HUES6 (cell line): Measurements from ENCODE around the gene UGT1A5.

Experiments used
- H3K27ac ChIP-seq: 2 replicates; pipeline ENCODE4 v1.7.0; 2013; ENCODE audit warnings: low read depth, mild to moderate bottlenecking, low read length, inconsistent platforms
- H3K27me3 ChIP-seq: 2 replicates; pipeline ENCODE4 v1.6.1; 2013; ENCODE audit warnings: low read length; ENCODE audit not compliant: control insufficient read depth, insufficient read depth
- H3K36me3 ChIP-seq: 2 replicates; pipeline ENCODE4 v1.6.1; 2013; ENCODE audit warnings: low read length; ENCODE audit not compliant: control insufficient read depth, insufficient read depth
- H3K4me1 ChIP-seq: 2 replicates; pipeline ENCODE4 v1.6.1; 2013; ENCODE audit warnings: low read length; ENCODE audit not compliant: control insufficient read depth, insufficient read depth
- H3K4me3 ChIP-seq: 2 replicates; pipeline ENCODE4 v1.5.1; 2013; ENCODE audit warnings: low read depth, low read length
- H3K9ac ChIP-seq: one replicate; pipeline ENCODE4 v1.6.1; 2013; ENCODE audit warnings: mild to moderate bottlenecking, low read length
- H3K9me3 ChIP-seq: 2 replicates; pipeline ENCODE4 v1.6.1; 2013; ENCODE audit warnings: low read depth, low read length; ENCODE audit not compliant: control insufficient read depth, insufficient read depth

The UGT1A5 gene

DNA sequence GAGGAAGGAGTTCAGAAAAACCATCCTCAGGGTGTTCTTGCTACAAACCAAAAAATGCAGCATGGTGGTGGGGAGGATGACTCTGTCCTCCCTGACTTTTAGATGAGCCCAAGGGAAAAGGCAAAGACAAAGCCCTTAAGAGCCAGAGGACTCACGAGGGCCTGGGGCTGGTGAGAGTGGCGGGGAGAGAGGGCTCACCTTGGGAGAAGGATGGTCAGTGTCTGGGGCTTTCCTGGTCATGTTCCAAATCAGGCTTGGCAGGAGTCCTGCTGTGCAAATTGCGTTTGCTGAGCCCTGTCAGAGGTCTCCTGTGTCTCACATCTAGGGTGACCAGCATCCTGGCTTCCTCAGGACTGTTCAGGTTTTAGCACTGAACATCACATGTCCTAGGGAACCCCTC, 52.1 kb downstream of the UGT1A5 start:
- no peaks in the 10 kb centered on the region for H3K27me3 ChIP-seq
- no peak overlapping the region for H3K27ac ChIP-seq
- no peaks in the 10 kb centered on the region for H3K36me3 ChIP-seq
- no peaks in the 10 kb centered on the region for H3K9me3 ChIP-seq
- no peak overlapping the region for H3K4me3 ChIP-seq
- H3K9ac ChIP-seq: no peak overlapping the region
- no peaks in the 10 kb centered on the region for H3K4me1 ChIP-seq

GRCh38 chr2:233766416-233766815, 53.7 kb downstream of the UGT1A5 start:
- Histone ChIP-seq H3K4me1 (no peaks in the 10 kb centered on the region), H3K36me3 (no peaks in the 10 kb centered on the region), H3K27me3 (no peaks in the 10 kb centered on the region), H3K9ac (no peak overlapping the region), H3K4me3 (no peak overlapping the region), H3K27ac (no peak overlapping the region), H3K9me3 (no peaks in the 10 kb centered on the region)

DNA sequence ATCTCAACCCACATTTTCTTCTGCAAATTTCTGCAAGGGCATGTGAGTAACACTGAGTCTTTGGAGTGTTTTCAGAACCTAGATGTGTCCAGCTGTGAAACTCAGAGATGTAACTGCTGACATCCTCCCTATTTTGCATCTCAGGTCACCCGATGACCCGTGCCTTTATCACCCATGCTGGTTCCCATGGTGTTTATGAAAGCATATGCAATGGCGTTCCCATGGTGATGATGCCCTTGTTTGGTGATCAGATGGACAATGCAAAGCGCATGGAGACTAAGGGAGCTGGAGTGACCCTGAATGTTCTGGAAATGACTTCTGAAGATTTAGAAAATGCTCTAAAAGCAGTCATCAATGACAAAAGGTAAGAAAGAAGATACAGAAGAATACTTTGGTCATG, 55.4 kb downstream of the UGT1A5 start:
- no peaks in the 10 kb centered on the region for H3K9me3 ChIP-seq
- no peaks in the 10 kb centered on the region for H3K36me3 ChIP-seq
- H3K27me3 ChIP-seq: no peaks in the 10 kb centered on the region
- no peak overlapping the region for H3K27ac ChIP-seq
- H3K4me3 ChIP-seq: no peak overlapping the region
- H3K4me1 ChIP-seq: no peaks in the 10 kb centered on the region
- no peak overlapping the region for H3K9ac ChIP-seq

- Histone ChIP-seq H3K36me3 (no peaks in the 10 kb centered on the region), H3K27me3 (no peaks in the 10 kb centered on the region), H3K4me3 (no peak overlapping the region), H3K9me3 (no peaks in the 10 kb centered on the region), H3K4me1 (no peaks in the 10 kb centered on the region), H3K9ac (no peak overlapping the region), H3K27ac (no peak overlapping the region)
Measured at GRCh38 chr2:233769260-233769659, 56.6 kb downstream of the UGT1A5 start.

DNA sequence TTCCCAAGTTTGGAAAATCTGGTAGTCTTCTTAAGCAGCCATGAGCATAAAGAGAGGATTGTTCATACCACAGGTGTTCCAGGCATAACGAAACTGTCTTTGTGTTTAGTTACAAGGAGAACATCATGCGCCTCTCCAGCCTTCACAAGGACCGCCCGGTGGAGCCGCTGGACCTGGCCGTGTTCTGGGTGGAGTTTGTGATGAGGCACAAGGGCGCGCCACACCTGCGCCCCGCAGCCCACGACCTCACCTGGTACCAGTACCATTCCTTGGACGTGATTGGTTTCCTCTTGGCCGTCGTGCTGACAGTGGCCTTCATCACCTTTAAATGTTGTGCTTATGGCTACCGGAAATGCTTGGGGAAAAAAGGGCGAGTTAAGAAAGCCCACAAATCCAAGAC, 59.4 kb downstream of the UGT1A5 start:
- Histone ChIP-seq H3K9me3 (peaks cover 14% of the 10 kb centered on the region), H3K9ac (no peak overlapping the region), H3K4me3 (no peak overlapping the region), H3K27ac (no peak overlapping the region), H3K4me1 (no peaks in the 10 kb centered on the region), H3K36me3 (no peaks in the 10 kb centered on the region), H3K27me3 (no peaks in the 10 kb centered on the region)

DNA sequence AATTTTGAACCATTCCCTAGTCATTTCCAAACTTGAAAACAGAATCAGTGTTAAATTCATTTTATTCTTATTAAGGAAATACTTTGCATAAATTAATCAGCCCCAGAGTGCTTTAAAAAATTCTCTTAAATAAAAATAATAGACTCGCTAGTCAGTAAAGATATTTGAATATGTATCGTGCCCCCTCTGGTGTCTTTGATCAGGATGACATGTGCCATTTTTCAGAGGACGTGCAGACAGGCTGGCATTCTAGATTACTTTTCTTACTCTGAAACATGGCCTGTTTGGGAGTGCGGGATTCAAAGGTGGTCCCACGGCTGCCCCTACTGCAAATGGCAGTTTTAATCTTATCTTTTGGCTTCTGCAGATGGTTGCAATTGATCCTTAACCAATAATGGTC, 59.9 kb downstream of the UGT1A5 start:
- H3K9me3 ChIP-seq: peaks cover 14% of the 10 kb centered on the region
- no peaks in the 10 kb centered on the region for H3K4me1 ChIP-seq
- no peaks in the 10 kb centered on the region for H3K27me3 ChIP-seq
- no peak overlapping the region for H3K9ac ChIP-seq
- no peaks in the 10 kb centered on the region for H3K36me3 ChIP-seq
- H3K27ac ChIP-seq: no peak overlapping the region
- no peak overlapping the region for H3K4me3 ChIP-seq

DNA sequence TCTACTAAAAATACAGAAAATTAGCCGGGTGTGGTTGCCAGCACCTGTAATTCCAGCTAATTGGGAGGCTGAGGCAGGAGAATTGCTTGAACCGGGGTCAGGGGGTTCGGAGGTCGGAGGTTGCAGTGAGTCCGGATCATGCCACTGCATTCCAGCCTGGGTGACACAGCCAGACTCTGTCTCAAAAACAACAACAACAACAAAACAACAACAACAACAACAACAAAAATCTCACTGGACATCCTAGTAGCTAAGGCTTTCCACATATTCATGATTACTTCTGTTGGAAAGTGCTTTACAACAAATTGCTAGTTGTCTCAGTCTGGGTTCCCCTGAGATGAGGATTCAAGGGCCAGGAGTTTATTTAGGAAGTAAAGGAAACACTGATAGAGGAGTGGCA, 61.1 kb downstream of the UGT1A5 start:
- H3K9ac ChIP-seq: no peak overlapping the region
- no peak overlapping the region for H3K4me3 ChIP-seq
- H3K27me3 ChIP-seq: no peaks in the 10 kb centered on the region
- H3K4me1 ChIP-seq: no peaks in the 10 kb centered on the region
- no peaks in the 10 kb centered on the region for H3K36me3 ChIP-seq
- peaks cover 14% of the 10 kb centered on the region for H3K9me3 ChIP-seq
- H3K27ac ChIP-seq: no peak overlapping the region

DNA sequence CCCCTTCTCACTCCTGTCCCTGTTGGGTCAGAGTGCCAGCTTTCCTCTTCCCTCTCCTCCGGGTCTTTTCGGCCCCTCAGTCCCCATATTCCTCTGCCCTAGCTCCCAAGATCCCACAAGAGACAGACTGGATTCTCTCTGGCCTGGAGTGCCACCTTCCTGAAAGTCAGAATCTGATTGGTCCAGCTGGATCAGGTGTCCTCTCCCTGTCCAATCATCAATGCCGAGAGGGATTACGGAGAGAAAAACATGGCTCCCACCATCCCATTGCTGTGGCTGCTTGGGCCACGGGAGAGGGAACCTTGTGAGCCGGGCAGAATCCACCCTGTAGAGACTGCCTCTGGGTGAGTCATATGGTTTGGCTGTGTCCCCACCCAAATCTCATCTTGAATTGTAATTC, 62.7 kb downstream of the UGT1A5 start:
- no peak overlapping the region for H3K4me3 ChIP-seq
- H3K9ac ChIP-seq: no peak overlapping the region
- no peaks in the 10 kb centered on the region for H3K4me1 ChIP-seq
- no peaks in the 10 kb centered on the region for H3K36me3 ChIP-seq
- H3K27ac ChIP-seq: no peak overlapping the region
- H3K9me3 ChIP-seq: peaks cover 14% of the 10 kb centered on the region
- H3K27me3 ChIP-seq: no peaks in the 10 kb centered on the region

DNA sequence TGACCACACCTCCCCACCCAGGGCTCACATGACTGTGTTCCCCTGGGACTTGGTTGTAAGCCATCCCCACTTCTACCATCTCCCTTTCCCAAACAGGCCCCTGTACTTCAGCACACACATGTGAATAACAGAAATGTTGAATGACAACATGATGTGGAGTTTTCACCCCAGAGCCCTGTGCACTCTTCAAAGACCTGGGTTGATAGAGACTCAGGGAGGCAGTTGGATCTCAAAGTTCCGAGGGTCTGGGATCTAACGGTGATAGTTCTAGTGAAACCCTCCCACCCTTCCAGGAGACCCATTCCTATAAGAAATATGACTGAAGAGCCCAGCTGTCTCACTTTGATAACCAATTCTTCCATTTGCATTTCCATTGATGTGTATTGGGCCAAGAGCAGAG, 65.3 kb downstream of the UGT1A5 start, which contains the start of gene MROH2A:
Gene MROH2A, plus strand, starts transcription at position 301 of the 400 bp plus-strand sequence. CDS start 1,029 bp downstream, outside the sequence.
- Histone ChIP-seq H3K27me3 (no peaks in the 10 kb centered on the region), H3K27ac (no peak within 1 kb of the TSS), H3K9ac (no peak within 1 kb of the TSS), H3K4me3 (no peak within 1 kb of the TSS), H3K4me1 (no peaks in the 10 kb centered on the region), H3K9me3 (peaks cover 14% of the 10 kb centered on the region), H3K36me3 (no peaks in the 10 kb centered on the region)

- H3K27ac ChIP-seq: no peak overlapping the region
- H3K9me3 ChIP-seq: peaks cover 14% of the 10 kb centered on the region
- no peaks in the 10 kb centered on the region for H3K4me1 ChIP-seq
- H3K27me3 ChIP-seq: no peaks in the 10 kb centered on the region
- H3K9ac ChIP-seq: no peak overlapping the region
- no peaks in the 10 kb centered on the region for H3K36me3 ChIP-seq
- no peak overlapping the region for H3K4me3 ChIP-seq
Measured at GRCh38 chr2:233779722-233780121, 67.0 kb downstream of the UGT1A5 start.

DNA sequence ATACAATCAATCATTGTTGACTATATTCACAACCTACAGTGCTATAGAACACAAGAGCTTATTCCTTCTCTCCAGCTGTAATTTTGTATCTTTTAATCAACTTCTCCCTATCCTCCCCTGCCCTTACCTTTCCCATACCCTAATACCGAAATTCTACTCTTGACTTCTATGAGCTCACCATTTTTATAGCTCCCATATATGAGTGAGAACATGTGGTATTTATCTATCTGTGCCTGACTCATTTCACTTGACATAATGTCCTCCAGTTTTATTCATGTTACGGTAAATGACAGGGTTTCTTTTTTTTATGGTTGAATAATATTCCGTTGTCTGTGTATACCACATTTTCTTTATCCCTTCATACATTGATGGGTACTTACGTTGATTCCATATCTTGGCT, 68.1 kb downstream of the UGT1A5 start:
- H3K27me3 ChIP-seq: no peaks in the 10 kb centered on the region
- H3K9me3 ChIP-seq: peaks cover 8% of the 10 kb centered on the region
- no peaks in the 10 kb centered on the region for H3K4me1 ChIP-seq
- H3K4me3 ChIP-seq: no peak overlapping the region
- H3K9ac ChIP-seq: no peak overlapping the region
- H3K27ac ChIP-seq: no peak overlapping the region
- no peaks in the 10 kb centered on the region for H3K36me3 ChIP-seq

DNA sequence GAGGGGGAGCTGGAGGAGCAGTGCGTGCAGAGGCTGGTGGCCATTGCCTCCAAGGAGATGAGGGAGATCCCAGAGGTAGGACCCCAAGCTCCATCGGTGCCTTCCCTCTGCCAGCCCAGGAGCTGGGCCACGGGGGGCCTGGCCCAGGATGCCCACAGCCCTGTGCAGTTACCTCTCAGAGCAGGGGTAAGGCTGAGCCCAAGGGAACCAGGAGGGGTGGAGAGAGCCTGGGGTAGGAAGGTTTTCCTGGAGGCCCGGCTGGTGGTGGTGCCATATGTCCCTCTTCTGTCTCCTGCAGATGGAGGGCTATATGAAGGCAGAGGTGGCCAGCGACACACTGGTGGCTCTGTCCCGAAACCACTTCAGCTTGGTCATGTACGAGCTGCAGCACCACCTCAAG, 76.8 kb downstream of the UGT1A5 start:
- no peak overlapping the region for H3K9ac ChIP-seq
- no peak overlapping the region for H3K4me3 ChIP-seq
- no peaks in the 10 kb centered on the region for H3K4me1 ChIP-seq
- no peak overlapping the region for H3K27ac ChIP-seq
- no peaks in the 10 kb centered on the region for H3K9me3 ChIP-seq
- no peaks in the 10 kb centered on the region for H3K36me3 ChIP-seq
- no peaks in the 10 kb centered on the region for H3K27me3 ChIP-seq
